ENCODE results near the gene ATP6AP2.

DNA sequence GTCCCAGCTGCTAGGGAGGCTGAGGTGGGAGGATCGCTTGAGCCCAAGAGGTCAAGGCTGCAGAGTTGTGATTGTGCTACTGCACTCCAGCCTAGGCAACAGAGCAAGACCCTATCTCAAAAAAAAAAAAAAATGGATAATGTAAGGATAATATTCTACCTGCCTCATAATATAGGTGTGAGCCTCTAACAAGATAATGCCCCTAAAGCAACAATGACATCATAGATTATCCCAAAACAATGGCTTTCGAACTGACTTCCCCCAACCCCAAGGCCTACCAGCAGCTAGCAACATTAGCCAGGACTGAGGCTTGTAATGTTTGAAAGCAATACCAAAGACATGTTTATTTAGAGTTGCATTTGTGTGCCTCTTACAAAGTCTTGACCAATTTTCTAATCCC is 33.9 kb upstream of the ATP6AP2 start:
- no peak for TF ChIP-seq CTCF (conservative IDR thresholded peaks at IDR 0.05; ENCODE audit: low read depth, low read length)
- TF ChIP-seq EZH2 (IDR thresholded peaks at IDR 0.05; ENCODE audit: low read length, unreplicated experiment), result no peak

All from PC-3 (cell line).